Rectal smooth muscle tissue (tissue), 1 donor: Measurements from ENCODE around the gene STX2.
"Not testable (repeated sequence)": the region's sequence is repeated elsewhere in the genome, so short reads cannot be mapped to it uniquely, and the experiment has no call there.

Source experiments
- H3K27ac ChIP-seq: one replicate; pipeline ENCODE4 v1.7.0; 2013; ENCODE audit warnings: low read depth, low read length, inconsistent platforms
- H3K27me3 ChIP-seq: one replicate; pipeline ENCODE4 v1.7.0; 2013; ENCODE audit warnings: low read length; ENCODE audit not compliant: control insufficient read depth, insufficient read depth
- H3K36me3 ChIP-seq: one replicate; pipeline ENCODE4 v1.7.0; 2013; ENCODE audit warnings: low read length; ENCODE audit not compliant: control insufficient read depth, insufficient read depth
- H3K4me1 ChIP-seq: one replicate; pipeline ENCODE4 v1.7.0; 2013; ENCODE audit warnings: low read length; ENCODE audit not compliant: control insufficient read depth, insufficient read depth
- H3K4me3 ChIP-seq: one replicate; pipeline ENCODE4 v1.7.0; 2013; ENCODE audit warnings: low read length
- H3K9ac ChIP-seq: one replicate; pipeline ENCODE4 v1.7.0; 2013; ENCODE audit warnings: low read length

Gene STX2

DNA sequence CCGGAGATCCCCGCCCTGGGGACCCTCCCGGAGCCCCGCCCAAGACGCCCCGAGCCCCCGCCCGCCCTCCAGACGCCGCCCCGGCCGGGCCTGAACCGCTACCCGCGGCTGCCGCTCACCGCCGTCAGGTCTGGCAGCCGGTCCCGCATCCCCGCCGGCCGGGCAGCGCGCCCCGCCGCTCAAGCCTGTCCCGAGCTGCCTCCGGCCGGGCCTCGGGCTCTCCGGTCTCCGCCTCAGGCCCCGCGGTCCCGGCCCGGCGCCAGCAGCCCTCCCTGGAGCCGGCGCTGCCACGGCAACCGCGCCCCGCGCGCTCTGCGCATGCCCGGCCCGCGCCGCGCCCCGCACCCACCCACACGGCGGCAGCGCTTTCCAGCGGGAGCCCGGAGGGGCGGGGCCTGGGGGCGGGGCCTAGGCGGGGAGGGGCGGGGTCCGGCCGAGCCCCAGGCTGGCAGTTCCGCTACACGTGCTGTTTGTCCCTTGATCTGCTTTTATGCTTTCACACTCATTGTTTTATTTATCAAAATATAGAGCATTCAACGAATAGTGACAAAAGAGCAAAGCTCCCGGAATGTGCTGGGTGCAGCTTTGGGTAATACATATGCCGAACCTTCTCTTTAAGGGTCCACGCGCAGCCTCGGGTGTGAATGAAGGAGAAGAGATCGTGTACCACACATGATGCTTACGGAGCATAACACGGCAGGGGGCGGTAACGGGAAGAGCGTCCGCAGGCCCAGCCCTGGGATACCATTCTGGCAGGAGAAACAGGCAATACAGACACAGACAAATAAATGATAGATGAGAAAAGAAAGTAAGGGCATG is at the start of gene STX2:
STX2 (minus strand) TSS at position 300 of the 819 bp plus-strand sequence; CDS start at position 149, 151 bp downstream.
- H3K9ac ChIP-seq: peak within 1 kb of the TSS; percentile 16
- peak within 1 kb of the TSS; percentile 78 for H3K4me3 ChIP-seq
- no peaks in the 10 kb centered on the region for H3K27me3 ChIP-seq
- no peaks in the 10 kb centered on the region for H3K36me3 ChIP-seq
- H3K4me1 ChIP-seq: peaks cover 4% of the 10 kb centered on the region
- peak within 1 kb of the TSS; percentile 38 for H3K27ac ChIP-seq

DNA sequence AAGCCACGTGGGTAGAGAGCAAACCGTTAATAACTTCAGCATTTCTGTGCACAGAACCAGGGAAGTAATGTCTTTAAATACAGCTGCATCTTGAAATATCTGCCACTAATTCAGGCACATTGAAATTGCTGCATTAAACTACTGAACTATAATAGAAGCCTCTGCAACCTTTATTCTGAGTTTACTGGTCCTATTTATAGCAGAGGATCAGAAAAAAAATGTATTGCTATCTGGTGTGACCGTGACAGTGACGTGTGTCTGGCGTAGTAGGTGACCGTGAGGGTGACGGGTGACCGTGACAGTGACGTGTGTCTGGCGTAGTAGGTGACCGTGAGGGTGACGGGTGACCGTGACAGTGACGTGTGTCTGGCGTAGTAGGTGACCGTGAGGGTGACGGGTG is 48.1 kb upstream of the STX2 start:
- H3K36me3 ChIP-seq, H3K27me3 ChIP-seq, H3K27ac ChIP-seq, H3K4me3 ChIP-seq, H3K4me1 ChIP-seq, H3K9ac ChIP-seq: not testable (repeated sequence)

DNA sequence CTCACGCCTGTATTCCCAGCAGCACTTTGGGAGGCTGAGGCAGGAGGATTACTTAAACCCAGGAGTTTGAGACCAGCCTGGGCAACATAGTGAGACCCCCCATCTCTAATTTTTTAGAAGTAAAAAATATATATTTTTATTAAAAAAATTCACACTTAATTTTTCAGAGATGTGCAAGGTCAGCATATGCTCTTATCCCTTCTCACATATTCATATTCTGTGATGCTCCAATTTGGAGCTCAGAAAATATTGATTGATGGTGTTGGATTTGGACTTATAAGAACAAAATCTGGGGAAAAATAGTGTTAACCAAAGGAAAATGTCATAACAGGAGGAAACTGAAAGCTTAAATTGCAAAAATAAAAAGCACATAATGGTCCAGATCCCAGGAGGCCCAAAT is 42.5 kb upstream of the STX2 start:
- H3K27ac ChIP-seq: no peak overlapping the region
- H3K4me1 ChIP-seq: no peaks in the 10 kb centered on the region
- no peak overlapping the region for H3K4me3 ChIP-seq
- H3K9ac ChIP-seq: no peak overlapping the region
- no peaks in the 10 kb centered on the region for H3K27me3 ChIP-seq
- peaks cover 1% of the 10 kb centered on the region for H3K36me3 ChIP-seq

DNA sequence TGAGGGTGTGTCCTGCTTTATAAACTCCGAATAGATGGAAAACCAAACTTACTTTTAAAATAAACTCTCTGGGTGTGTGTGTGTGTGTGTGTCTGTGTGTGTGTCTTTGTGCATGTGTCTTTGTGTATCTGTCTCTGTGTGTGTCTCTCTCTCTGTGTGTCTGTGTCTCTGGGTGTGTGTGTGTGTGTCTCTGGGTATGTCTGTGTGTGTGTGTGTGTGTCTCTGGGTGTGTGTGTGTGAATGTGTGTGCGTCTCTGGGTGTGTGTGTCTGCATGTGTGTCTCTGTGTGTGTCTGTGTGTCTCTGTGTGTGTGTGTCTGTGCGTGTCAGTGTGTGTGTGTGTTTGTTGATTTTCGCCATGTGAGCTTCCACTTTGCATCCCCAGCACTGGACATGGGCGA is 42.0 kb upstream of the STX2 start:
- Histone ChIP-seq H3K27ac (no peak overlapping the region), H3K9ac (no peak overlapping the region), H3K4me3 (no peak overlapping the region), H3K27me3 (no peaks in the 10 kb centered on the region), H3K36me3 (peaks cover 5% of the 10 kb centered on the region), H3K4me1 (no peaks in the 10 kb centered on the region)

- H3K9ac ChIP-seq: no peak overlapping the region
- H3K4me1 ChIP-seq: no peaks in the 10 kb centered on the region
- H3K27ac ChIP-seq: no peak overlapping the region
- H3K36me3 ChIP-seq: peaks cover 8% of the 10 kb centered on the region
- H3K4me3 ChIP-seq: peak overlapping the region; percentile 38
- H3K27me3 ChIP-seq: no peaks in the 10 kb centered on the region
Measured at GRCh38 chr12:130880411-130880885, 41.4 kb upstream of the STX2 start.

DNA sequence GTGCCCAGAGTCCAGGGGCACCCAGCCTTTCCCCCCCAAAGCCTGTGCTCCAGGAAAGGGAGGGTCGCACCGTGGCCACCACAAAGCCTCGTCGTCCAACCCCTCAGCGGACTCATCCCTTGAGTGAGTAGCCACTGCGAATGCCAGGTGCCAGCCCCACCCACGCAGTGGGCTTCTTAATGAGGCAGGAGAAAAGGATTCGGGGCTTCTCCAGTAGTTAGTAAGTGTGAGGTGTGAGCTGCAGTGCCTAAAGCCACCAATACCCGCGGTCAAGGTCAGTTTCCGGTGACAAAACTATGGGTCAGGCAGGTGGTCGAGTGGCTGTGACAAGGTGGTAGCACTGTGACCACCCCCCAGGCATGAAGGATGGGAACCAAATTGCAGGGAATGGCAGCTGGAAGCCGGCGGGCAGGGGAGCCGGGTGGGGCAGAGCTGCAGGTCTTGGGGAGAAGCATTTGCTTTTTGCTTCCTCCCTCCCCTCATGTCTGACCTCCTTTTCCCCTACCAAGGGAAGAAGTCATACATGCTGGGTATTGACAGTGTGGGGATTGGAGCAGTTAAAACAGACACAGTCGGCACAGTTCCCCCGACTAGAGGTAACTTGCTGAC is 40.8 kb upstream of the STX2 start:
- Histone ChIP-seq H3K36me3 (peaks cover 12% of the 10 kb centered on the region), H3K27me3 (no peaks in the 10 kb centered on the region), H3K27ac (no peak overlapping the region), H3K4me1 (no peaks in the 10 kb centered on the region), H3K9ac (no peak overlapping the region), H3K4me3 (peak overlapping the region; percentile 38)

DNA sequence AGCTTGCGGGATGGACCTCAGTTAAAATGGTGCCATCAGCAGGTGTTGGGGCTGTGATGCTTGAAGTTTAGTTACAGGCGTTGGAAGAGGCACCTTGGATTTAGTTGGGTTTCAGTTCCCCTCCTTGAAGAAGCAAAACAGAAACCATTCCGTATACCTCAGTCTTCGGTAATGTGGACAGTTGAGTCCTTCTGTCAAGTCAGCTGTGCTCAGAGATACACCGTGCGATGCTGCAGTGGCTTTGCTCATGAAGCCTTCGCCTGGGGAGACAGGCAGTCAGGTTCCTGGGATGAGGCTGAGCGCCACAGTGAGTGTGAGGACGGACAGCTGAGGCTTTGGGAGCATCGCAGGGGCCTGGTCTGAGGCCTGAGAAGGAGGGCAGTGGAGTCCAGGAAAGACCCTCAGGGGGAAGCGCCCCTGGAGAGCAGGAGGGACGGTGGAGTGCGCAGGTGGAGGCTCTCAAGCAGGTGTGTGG is 40.2 kb upstream of the STX2 start:
- Histone ChIP-seq H3K4me1 (no peaks in the 10 kb centered on the region), H3K27me3 (no peaks in the 10 kb centered on the region), H3K36me3 (peaks cover 14% of the 10 kb centered on the region), H3K4me3 (no peak overlapping the region), H3K27ac (no peak overlapping the region), H3K9ac (no peak overlapping the region)

GRCh38 chr12:130878193-130879185 is 39.4 kb upstream of the STX2 start:
- Histone ChIP-seq H3K36me3 (peaks cover 16% of the 10 kb centered on the region), H3K4me3 (no peak overlapping the region), H3K27me3 (no peaks in the 10 kb centered on the region), H3K27ac (no peak overlapping the region), H3K9ac (no peak overlapping the region), H3K4me1 (peaks cover 1% of the 10 kb centered on the region)

- H3K27me3 ChIP-seq: no peaks in the 10 kb centered on the region
- H3K27ac ChIP-seq: no peak overlapping the region
- no peak overlapping the region for H3K9ac ChIP-seq
- peaks cover 16% of the 10 kb centered on the region for H3K36me3 ChIP-seq
- no peak overlapping the region for H3K4me3 ChIP-seq
- peaks cover 11% of the 10 kb centered on the region for H3K4me1 ChIP-seq
Measured at GRCh38 chr12:130877333-130877732, 38.3 kb upstream of the STX2 start.

DNA sequence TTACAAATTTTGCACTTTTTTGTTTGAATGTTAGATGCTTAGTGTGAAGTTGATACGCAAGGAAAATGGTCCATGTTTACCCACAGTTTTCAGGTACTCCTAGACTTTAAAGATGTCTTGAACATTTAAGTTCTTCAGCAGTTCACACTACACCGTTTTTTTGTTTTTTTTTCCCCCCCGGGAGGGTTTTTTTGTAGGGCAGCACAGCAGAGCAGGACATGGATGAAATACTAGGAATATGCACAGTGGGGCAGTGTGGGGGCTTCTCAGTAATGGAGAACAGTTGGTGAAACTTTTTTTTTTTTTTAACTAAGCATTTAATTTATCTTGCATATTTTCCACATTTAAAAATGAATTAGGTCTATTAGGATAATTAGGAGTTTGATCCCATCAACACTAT is 37.7 kb upstream of the STX2 start:
- Histone ChIP-seq H3K36me3 (peaks cover 16% of the 10 kb centered on the region), H3K9ac (no peak overlapping the region), H3K4me3 (no peak overlapping the region), H3K27me3 (no peaks in the 10 kb centered on the region), H3K27ac (no peak overlapping the region), H3K4me1 (peaks cover 11% of the 10 kb centered on the region)

DNA sequence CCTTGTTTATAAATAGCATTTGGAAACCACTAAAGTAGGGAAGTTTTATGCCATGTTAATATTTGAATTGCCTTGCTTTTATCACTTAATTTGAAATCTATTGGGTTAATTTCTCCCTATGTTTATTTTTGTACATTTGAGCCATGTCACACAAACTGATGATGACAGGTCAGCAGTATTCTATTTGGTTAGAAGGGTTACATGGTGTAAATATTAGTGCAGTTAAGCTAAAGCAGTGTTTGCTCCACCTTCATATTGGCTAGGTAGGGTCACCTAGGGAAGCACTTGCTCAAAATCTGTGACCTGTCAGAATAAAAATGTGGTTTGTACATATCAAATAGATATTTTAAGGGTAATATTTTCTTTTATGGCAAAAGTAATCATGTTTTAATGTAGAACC is 37.2 kb upstream of the STX2 start:
- H3K36me3 ChIP-seq: peaks cover 16% of the 10 kb centered on the region
- peaks cover 11% of the 10 kb centered on the region for H3K4me1 ChIP-seq
- no peak overlapping the region for H3K9ac ChIP-seq
- no peaks in the 10 kb centered on the region for H3K27me3 ChIP-seq
- no peak overlapping the region for H3K27ac ChIP-seq
- no peak overlapping the region for H3K4me3 ChIP-seq

GRCh38 chr12:130875708-130876107 is 36.7 kb upstream of the STX2 start:
- H3K36me3 ChIP-seq: peaks cover 16% of the 10 kb centered on the region
- H3K4me3 ChIP-seq, H3K27me3 ChIP-seq, H3K9ac ChIP-seq, H3K27ac ChIP-seq: not testable (repeated sequence)
- H3K4me1 ChIP-seq: peaks cover 11% of the 10 kb centered on the region
